Activated CD4-positive, alpha-beta memory T cell treated with anti-CD3 and anti-CD28 coated beads for 36 hours (primary cell): ENCODE measurements around the gene ZBTB16. TPM values are rescaled to one million over a fixed set of nuclear protein-coding genes. Genes with fewer than 3 reads are reported as not detected.
A peak's percentile ranks its signal among the peaks of the same experiment; 100 is the strongest.

Experiments used
- CTCF ChIA-PET: fragments of 350-600 bp; sonication (Branson Sonifier 250); formaldehyde crosslinking; loops from one replicate; lab custom pipeline; 2021; ENCODE audit warnings: antibody characterized with exemption, inconsistent platforms; lab: Charles Lee
- POLR2A ChIA-PET: fragments of 350-600 bp; sonication (Branson Sonifier 250); formaldehyde crosslinking; loops from one replicate; lab custom pipeline; 2021; ENCODE audit warnings: antibody characterized with exemption; lab: Charles Lee
- DNase-seq: peaks from one replicate; pipeline ENCODE4 v3.0.0-alpha.2; 2020
- H3K27ac Mint-ChIP-seq: one replicate; pipeline ENCODE4 v1.8.0; 2021; ENCODE audit warnings: mixed read lengths
- H3K27me3 Mint-ChIP-seq: one replicate; pipeline ENCODE4 v1.8.0; 2021; ENCODE audit warnings: mixed read lengths
- H3K36me3 Mint-ChIP-seq: one replicate; pipeline ENCODE4 v1.8.0; 2021; ENCODE audit warnings: mixed read lengths
- H3K4me1 Mint-ChIP-seq: one replicate; pipeline ENCODE4 v1.8.0; 2021; ENCODE audit warnings: low read depth, mixed read lengths
- H3K4me3 Mint-ChIP-seq: one replicate; pipeline ENCODE4 v1.8.0; 2021; ENCODE audit warnings: mild to moderate bottlenecking, mixed read lengths
- H3K9me3 Mint-ChIP-seq: one replicate; pipeline ENCODE4 v1.8.0; 2021; ENCODE audit warnings: mixed read lengths
- intact Hi-C: fragments of 100-400 bp; cut with micrococcal nuclease; formaldehyde crosslinking; loops from one replicate; pipeline ENCODE4 v1.15.1; 2023
- total RNA-seq, 2 experiments: library from RNA; stranded (reverse); gene quantifications; one replicate each; pipeline ENCODE4 v1.2.3, GENCODE V29; 2021

The ZBTB16 gene
- total RNA-seq, 2 experiments from 2014 or later, result 7.7 to 9.7 TPM

- ChIA-PET POLR2A (no interaction called here), CTCF (no interaction called here)
- no peak overlapping the region for H3K4me3 Mint-ChIP-seq
- no peaks in the 10 kb centered on the region for H3K27me3 Mint-ChIP-seq
- peaks cover 4% of the 10 kb centered on the region for H3K9me3 Mint-ChIP-seq
- DNase-seq, result no peak
- peaks cover 3% of the 10 kb centered on the region for H3K36me3 Mint-ChIP-seq
- peaks cover 46% of the 10 kb centered on the region for H3K4me1 Mint-ChIP-seq
- intact Hi-C loops, result no loop called here
- no peak overlapping the region for H3K27ac Mint-ChIP-seq
Observed at GRCh38 chr11:114185436-114185835, 125.9 kb downstream of the ZBTB16 start.

GRCh38 chr11:114187173-114187572 is 127.7 kb downstream of the ZBTB16 start:
- CTCF ChIA-PET, result interaction anchor here (1.4 kb wide), 1 partner anchor 151 kb away, joined by 3 read pairs; no protein-coding TSS in a partner anchor
- Mint-ChIP-seq H3K4me1 (peaks cover 35% of the 10 kb centered on the region), H3K9me3 (peaks cover 17% of the 10 kb centered on the region), H3K36me3 (peaks cover 3% of the 10 kb centered on the region), H3K4me3 (no peak overlapping the region), H3K27me3 (no peaks in the 10 kb centered on the region), H3K27ac (no peak overlapping the region)
- POLR2A ChIA-PET, result no interaction called here
- intact Hi-C loops, result no loop called here
- DNase-seq, result no peak

DNA sequence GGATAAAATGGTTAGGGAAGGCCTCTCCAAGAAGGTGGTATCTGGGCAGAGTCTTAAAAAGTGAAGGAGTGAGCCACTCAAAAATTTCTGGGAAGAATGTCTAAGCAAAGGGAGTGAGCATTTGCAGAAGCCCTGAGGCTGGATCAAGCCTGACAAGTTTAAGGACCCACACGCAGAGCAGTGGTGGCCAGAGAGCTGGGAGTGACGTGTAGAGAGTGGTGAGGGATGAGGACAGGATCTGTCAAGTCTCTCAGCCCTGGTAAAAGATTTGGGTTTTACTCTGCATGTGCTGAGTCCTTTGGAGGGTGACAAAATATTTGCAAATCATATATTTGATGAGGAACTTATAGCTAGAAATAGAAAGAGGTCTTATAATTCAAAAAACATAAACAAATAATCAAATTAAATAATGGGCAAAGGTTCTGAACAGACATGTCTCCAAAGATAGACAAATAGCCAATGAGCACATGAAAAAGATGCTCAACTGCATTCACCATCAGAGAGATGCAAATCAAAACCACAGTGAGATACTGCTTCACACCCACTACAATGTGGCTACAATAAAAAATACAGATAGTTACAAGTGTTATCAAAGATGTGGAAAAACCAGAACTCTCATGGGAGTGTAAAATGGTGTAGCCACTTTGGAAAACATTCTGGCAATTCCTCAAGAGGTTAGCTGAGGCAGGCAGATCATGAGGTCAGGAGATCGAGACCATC is 129.5 kb downstream of the ZBTB16 start:
- POLR2A ChIA-PET, result no interaction called here
- H3K9me3 Mint-ChIP-seq, result peaks cover 17% of the 10 kb centered on the region
- peaks cover 17% of the 10 kb centered on the region for H3K4me1 Mint-ChIP-seq

GRCh38 chr11:114190630-114191029 is 131.1 kb downstream of the ZBTB16 start:
- intact Hi-C loops, result no loop called here
- POLR2A ChIA-PET, result no interaction called here
- Mint-ChIP-seq H3K4me3 (no peak overlapping the region), H3K4me1 (peaks cover 16% of the 10 kb centered on the region), H3K27me3 (no peaks in the 10 kb centered on the region), H3K27ac (no peak overlapping the region), H3K36me3 (peaks cover 3% of the 10 kb centered on the region), H3K9me3 (peaks cover 17% of the 10 kb centered on the region)
- CTCF ChIA-PET, result interaction anchor here (4.8 kb wide), 1 partner anchor 71 kb away, joined by 22 read pairs; no protein-coding TSS in a partner anchor
- DNase-seq, result no peak

More for the DNA sequence above, 129.5 kb downstream of the ZBTB16 start:
- no peak for DNase-seq
- intact Hi-C loops, result no loop called here
- H3K4me3 Mint-ChIP-seq, result no peak overlapping the region
- CTCF ChIA-PET, result interaction anchor here (0.5 to 1.3 kb wide), 2 partner anchors 9 to 64 kb away, joined by 3 read pairs; no protein-coding TSS in a partner anchor
- H3K36me3 Mint-ChIP-seq, result peaks cover 3% of the 10 kb centered on the region
- no peaks in the 10 kb centered on the region for H3K27me3 Mint-ChIP-seq
- H3K27ac Mint-ChIP-seq, result no peak overlapping the region

DNA sequence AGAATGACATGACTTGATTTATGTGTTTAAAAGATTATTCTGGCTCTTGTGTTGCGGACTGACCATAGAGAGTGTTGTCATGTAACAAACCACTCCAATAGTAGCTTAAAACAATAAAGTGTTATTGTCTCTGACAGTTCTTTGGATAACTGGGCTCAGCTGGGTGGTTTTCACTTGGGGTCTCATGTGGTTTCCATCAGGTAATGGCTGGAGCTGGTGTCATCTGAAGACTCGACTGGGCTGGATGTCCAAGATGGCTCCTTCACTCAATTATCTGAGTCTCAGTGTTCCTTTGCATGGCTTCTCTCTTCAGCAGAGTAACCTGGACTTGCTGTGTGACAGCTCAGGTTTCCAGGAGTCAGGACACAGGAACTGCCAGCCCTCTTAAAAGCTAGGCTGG is 132.4 kb downstream of the ZBTB16 start:
- DNase-seq, result no peak
- no peaks in the 10 kb centered on the region for H3K27me3 Mint-ChIP-seq
- intact Hi-C loops, result no loop called here
- CTCF ChIA-PET, result interaction anchor here (0.9 to 4.8 kb wide), 3 partner anchors 11 to 121 kb away, joined by 3 to 22 read pairs (median 8); no protein-coding TSS in a partner anchor
- no peak overlapping the region for H3K27ac Mint-ChIP-seq
- POLR2A ChIA-PET, result no interaction called here
- peaks cover 3% of the 10 kb centered on the region for H3K36me3 Mint-ChIP-seq
- no peak overlapping the region for H3K4me3 Mint-ChIP-seq
- peaks cover 17% of the 10 kb centered on the region for H3K9me3 Mint-ChIP-seq
- H3K4me1 Mint-ChIP-seq, result peaks cover 11% of the 10 kb centered on the region

- Mint-ChIP-seq H3K36me3 (peaks cover 3% of the 10 kb centered on the region), H3K4me1 (peaks cover 9% of the 10 kb centered on the region), H3K9me3 (peaks cover 17% of the 10 kb centered on the region), H3K27me3 (no peaks in the 10 kb centered on the region), H3K27ac (no peak overlapping the region), H3K4me3 (no peak overlapping the region)
- intact Hi-C loops, result no loop called here
- POLR2A ChIA-PET, result no interaction called here
- CTCF ChIA-PET, result interaction anchor here (0.7 to 4.8 kb wide), 8 partner anchors 12 to 154 kb away, joined by 3 to 22 read pairs (median 3); no protein-coding TSS in a partner anchor
- no peak for DNase-seq
Observed at GRCh38 chr11:114192841-114193389, 133.4 kb downstream of the ZBTB16 start.

DNA sequence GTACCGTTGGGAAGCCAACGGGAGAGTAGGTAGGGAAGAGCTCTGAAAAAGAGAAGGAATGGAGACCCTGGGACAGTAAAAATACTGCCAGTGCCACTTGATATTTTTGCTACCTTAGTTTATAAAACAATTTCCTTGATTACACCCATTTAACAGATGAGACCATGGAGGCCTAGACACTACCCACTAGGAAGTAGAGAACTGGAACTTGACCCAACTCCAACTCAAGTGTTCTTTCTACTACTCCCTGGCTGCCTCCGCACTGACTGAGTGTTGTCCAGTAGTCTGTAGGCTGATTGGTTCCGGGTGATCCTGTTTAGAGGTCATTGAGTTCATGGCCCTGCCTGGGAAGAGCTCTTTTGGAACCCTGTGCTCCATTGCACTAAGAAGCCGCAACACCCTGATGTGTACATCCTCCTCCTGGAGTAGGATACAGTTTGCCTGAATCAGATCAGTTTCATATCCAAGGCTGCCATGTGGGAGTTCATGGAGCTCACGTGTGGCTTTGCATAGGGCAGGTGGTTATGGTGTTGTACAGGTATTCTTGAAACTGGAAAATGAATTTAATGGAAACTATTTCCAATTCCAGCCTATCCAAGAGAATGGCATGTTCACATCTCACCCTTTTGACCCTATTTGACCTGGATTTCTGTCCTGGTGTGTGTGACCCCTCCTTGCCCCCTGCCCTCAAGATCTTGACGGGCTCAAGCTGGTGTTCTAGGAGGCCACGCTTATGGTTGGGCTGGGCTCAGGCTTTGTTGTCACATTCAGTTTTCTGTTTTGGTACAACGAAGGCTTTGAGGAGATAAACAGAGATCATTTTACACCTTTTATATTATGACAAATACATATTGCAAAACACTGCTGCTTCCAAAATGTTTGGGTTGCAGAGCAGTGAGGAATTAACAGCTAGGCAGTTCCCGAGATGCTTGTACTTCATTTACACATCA is 134.5 kb downstream of the ZBTB16 start:
- H3K36me3 Mint-ChIP-seq, result peaks cover 3% of the 10 kb centered on the region
- peaks cover 4% of the 10 kb centered on the region for H3K4me1 Mint-ChIP-seq
- H3K27ac Mint-ChIP-seq, result no peak overlapping the region
- DNase-seq, result no peak
- POLR2A ChIA-PET, result no interaction called here
- H3K4me3 Mint-ChIP-seq, result no peak overlapping the region
- intact Hi-C loops, result no loop called here
- H3K27me3 Mint-ChIP-seq, result no peaks in the 10 kb centered on the region
- CTCF ChIA-PET, result interaction anchor here (0.9 to 4.8 kb wide), 4 partner anchors 13 to 133 kb away, joined by 3 to 22 read pairs (median 6); no protein-coding TSS in a partner anchor
- H3K9me3 Mint-ChIP-seq, result peaks cover 17% of the 10 kb centered on the region

DNA sequence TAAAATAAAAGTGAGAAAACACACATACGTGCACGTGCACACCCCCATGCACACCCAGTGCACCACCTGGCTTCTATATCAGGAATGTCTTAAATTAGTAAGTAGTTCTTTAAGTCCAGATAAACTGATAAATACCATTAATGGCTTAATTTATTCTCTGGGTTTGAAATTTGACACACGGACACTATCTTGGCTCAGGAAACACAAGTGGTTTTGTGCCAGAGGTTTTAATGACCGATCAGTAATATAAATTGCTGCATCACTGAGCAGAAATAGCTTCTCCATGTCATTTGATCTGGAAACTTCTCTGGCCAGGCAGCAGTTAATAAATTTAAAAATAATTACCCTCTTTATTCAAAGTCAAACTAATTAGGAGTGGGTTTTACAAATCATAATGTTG is 135.2 kb downstream of the ZBTB16 start:
- Mint-ChIP-seq H3K27me3 (no peaks in the 10 kb centered on the region), H3K4me3 (no peak overlapping the region), H3K27ac (no peak overlapping the region), H3K4me1 (peaks cover 4% of the 10 kb centered on the region), H3K9me3 (peaks cover 17% of the 10 kb centered on the region), H3K36me3 (peaks cover 3% of the 10 kb centered on the region)
- DNase-seq, result no peak
- ChIA-PET POLR2A (no interaction called here), CTCF (interaction anchor here (0.8 to 4.8 kb wide), 2 partner anchors 67 to 134 kb away, joined by 3 to 22 read pairs; no protein-coding TSS in a partner anchor)
- intact Hi-C loops, result no loop called here

- Mint-ChIP-seq H3K27ac (no peak overlapping the region), H3K27me3 (no peaks in the 10 kb centered on the region), H3K36me3 (peaks cover under 1% of the 10 kb centered on the region), H3K4me1 (peaks cover 4% of the 10 kb centered on the region), H3K9me3 (peaks cover 13% of the 10 kb centered on the region), H3K4me3 (no peak overlapping the region)
- intact Hi-C loops, result no loop called here
- CTCF ChIA-PET, result interaction anchor here (0.8 kb wide), 1 partner anchor 134 kb away, joined by 3 read pairs; no protein-coding TSS in a partner anchor
- POLR2A ChIA-PET, result no interaction called here
- no peak for DNase-seq
Observed at GRCh38 chr11:114195151-114195550, 135.6 kb downstream of the ZBTB16 start.

- H3K27me3 Mint-ChIP-seq, result no peaks in the 10 kb centered on the region
- intact Hi-C loops, result no loop called here
- peak; percentile 18 for DNase-seq
- H3K9me3 Mint-ChIP-seq, result peaks cover 7% of the 10 kb centered on the region
- ChIA-PET POLR2A (no interaction called here), CTCF (interaction anchor here (0.6 to 1.1 kb wide), 3 partner anchors 60 to 168 kb away, joined by 3 to 4 read pairs (median 3); no protein-coding TSS in a partner anchor)
- no peaks in the 10 kb centered on the region for H3K36me3 Mint-ChIP-seq
- H3K27ac Mint-ChIP-seq, result no peak overlapping the region
- H3K4me1 Mint-ChIP-seq, result peaks cover 4% of the 10 kb centered on the region
- H3K4me3 Mint-ChIP-seq, result no peak overlapping the region
Observed at GRCh38 chr11:114195981-114196731, 136.6 kb downstream of the ZBTB16 start.
